Esophagus squamous epithelium (tissue), 5 donors: Measurements from ENCODE around the gene TLCD3A. TPM values are rescaled to one million over a fixed set of nuclear protein-coding genes. Genes with fewer than 3 reads are reported as not detected.

ENCODE experiments used
- DNase-seq: peaks from one replicate; lab custom pipeline; 2025; lab: John Stamatoyannopoulos, UW
- H3K27ac ChIP-seq, 4 donors: fragments of 200-600 bp; sonication (generic); one replicate each; pipeline ENCODE4 v1.5.1; 2016 to 2019; ENCODE audit warnings: mild to moderate bottlenecking in 1 of 4
- H3K27me3 ChIP-seq, 4 donors: fragments of 200-600 bp; sonication (generic); 1 replicate in 3 of 4; 2 replicates in 1 of 4; pipeline versions ENCODE4 v1.5.1 to v1.6.0; 2017 to 2021; ENCODE audit warnings: antibody characterized with exemption in 1 of 4
- H3K36me3 ChIP-seq, 3 donors: fragments of 200-600 bp; sonication (generic); one replicate each; pipeline ENCODE4 v1.5.1; 2016 to 2019
- H3K4me1 ChIP-seq, 3 donors: fragments of 200-600 bp; sonication (generic); one replicate each; pipeline ENCODE4 v1.5.1; 2017 to 2019
- H3K4me3 ChIP-seq, 4 donors: fragments of 200-600 bp; sonication (generic); 1 replicate in 3 of 4; 2 replicates in 1 of 4; pipeline ENCODE4 v1.5.1; 2016 to 2019; ENCODE audit warnings: mild to moderate bottlenecking in 2 of 4, moderate library complexity in 1 of 4
- H3K9me3 ChIP-seq, 3 donors: fragments of 200-600 bp; sonication (generic); one replicate each; pipeline ENCODE4 v1.5.1; 2016 to 2019
- POLR2A ChIP-seq, 4 donors: fragments of 450-650 bp; IDR thresholded peaks; one replicate each; pipeline ENCODE4 v1.6.1; 2017; ENCODE audit warnings: antibody characterized with exemption in 4 of 4, mild to moderate bottlenecking in 4 of 4, moderate library complexity in 3 of 4
- WGBS, 2 donors: methylation state at CpG; one replicate each; pipeline ENCODE4 v1.1.5; 2018; 5-methylcytosine and 5-hydroxymethylcytosine counted together
- intact Hi-C: fragments of 100-400 bp; cut with DNase I; formaldehyde crosslinking; loops from one replicate; pipeline ENCODE4 v1.15.0; 2022
- total RNA-seq, 4 donors: library from RNA; depleted of rRNA; stranded (reverse); fragments of >200 nt; gene quantifications; one replicate each; pipeline ENCODE4 v1.1.0, GENCODE V29; 2016
- TF ChIP-seq, protein P1 (sequence below), 6 experiments: fragments of 450-650 bp in 4 of 6; fragments of 200-600 bp in 2 of 6; sonication (generic) in 2 of 6; IDR thresholded peaks; one replicate each; pipeline ENCODE4 v1.5.1; 2016 to 2019; ENCODE audit warnings: antibody characterized with exemption in 6 of 6, mild to moderate bottlenecking in 4 of 6, moderate library complexity in 4 of 6
- donor health status: DM: yes; HTN: yes; CAD: no.

Gene TLCD3A
- total RNA-seq, 4 donors from 2014 or later, result 12.7 to 31.9 (median 20.9) TPM

DNA sequence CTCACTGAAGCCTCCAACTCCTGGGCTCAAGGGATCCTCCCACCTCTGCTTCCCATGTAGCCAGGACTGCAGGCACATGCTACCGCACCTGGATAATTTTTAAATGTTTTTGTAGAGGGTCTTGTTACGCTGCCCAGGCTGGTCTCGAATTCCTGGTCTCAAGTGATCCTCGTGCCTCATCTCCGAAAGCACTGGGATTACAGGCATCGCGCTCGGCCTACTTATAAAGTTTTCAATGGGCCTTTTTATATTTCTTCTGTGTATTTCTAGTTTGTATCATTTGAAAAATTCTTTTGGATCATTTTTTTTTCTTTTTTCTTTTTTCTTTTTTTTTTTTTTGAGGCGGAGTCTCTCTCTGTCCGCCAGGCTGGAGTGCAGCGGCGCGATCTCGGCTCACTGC lies 7.3 kb upstream of the TLCD3A start:
- intact Hi-C loops, result no loop called here
- DNase-seq, result no peak
- TF ChIP-seq POLR2A (IDR thresholded peaks at IDR 0.05), result no peak
- TF ChIP-seq, protein P1, sequence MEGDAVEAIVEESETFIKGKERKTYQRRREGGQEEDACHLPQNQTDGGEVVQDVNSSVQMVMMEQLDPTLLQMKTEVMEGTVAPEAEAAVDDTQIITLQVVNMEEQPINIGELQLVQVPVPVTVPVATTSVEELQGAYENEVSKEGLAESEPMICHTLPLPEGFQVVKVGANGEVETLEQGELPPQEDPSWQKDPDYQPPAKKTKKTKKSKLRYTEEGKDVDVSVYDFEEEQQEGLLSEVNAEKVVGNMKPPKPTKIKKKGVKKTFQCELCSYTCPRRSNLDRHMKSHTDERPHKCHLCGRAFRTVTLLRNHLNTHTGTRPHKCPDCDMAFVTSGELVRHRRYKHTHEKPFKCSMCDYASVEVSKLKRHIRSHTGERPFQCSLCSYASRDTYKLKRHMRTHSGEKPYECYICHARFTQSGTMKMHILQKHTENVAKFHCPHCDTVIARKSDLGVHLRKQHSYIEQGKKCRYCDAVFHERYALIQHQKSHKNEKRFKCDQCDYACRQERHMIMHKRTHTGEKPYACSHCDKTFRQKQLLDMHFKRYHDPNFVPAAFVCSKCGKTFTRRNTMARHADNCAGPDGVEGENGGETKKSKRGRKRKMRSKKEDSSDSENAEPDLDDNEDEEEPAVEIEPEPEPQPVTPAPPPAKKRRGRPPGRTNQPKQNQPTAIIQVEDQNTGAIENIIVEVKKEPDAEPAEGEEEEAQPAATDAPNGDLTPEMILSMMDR (IDR thresholded peaks at IDR 0.05), result no peak
- Histone ChIP-seq H3K9me3 (no peaks in the 10 kb centered on the region), H3K4me3 (no peak overlapping the region), H3K27me3 (no peaks in the 10 kb centered on the region), H3K4me1 (peaks cover 6 to 60% (median 6%) of the 10 kb centered on the region in 3 donors), H3K36me3 (no peaks in the 10 kb centered on the region), H3K27ac (peak overlapping the region in 1 of 4 donors; percentile 71)
- 87 to 98% methylated on average over 13 to 14 of the region's 14 CpGs for WGBS, 2 donors

DNA sequence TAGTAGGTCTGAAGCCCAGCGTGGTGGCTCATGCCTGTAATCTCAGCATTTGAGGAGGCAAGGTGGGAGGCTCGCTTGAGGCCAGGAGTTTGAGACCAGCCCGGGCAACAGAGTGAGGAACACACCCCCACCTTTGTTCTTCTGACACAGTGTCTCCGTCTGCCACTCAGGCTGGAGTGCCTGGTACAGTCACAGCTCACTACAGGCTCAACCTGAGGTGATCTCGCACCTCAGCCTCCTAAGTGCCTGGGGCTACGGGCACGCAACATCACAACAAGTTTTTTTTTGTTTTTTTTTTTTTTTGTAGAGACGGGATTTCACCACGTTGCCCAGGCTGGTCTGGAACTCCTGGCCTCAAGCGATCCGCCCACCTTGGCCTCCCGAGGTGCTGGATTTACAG lies 6.7 kb upstream of the TLCD3A start:
- DNase-seq, result no peak
- Histone ChIP-seq H3K9me3 (no peaks in the 10 kb centered on the region), H3K27me3 (no peaks in the 10 kb centered on the region), H3K36me3 (no peaks in the 10 kb centered on the region), H3K4me3 (no peak overlapping the region), H3K4me1 (peaks cover 6 to 65% (median 12%) of the 10 kb centered on the region in 3 donors), H3K27ac (peak overlapping the region; percentile 40 to 78 (median 60))
- intact Hi-C loops, result no loop called here
- no peak for TF ChIP-seq POLR2A (IDR thresholded peaks at IDR 0.05)
- TF ChIP-seq, protein P1 (IDR thresholded peaks at IDR 0.05), result no peak
- 35 to 49% methylated on average over 10 of the region's 12 CpGs for WGBS, 2 donors

DNA sequence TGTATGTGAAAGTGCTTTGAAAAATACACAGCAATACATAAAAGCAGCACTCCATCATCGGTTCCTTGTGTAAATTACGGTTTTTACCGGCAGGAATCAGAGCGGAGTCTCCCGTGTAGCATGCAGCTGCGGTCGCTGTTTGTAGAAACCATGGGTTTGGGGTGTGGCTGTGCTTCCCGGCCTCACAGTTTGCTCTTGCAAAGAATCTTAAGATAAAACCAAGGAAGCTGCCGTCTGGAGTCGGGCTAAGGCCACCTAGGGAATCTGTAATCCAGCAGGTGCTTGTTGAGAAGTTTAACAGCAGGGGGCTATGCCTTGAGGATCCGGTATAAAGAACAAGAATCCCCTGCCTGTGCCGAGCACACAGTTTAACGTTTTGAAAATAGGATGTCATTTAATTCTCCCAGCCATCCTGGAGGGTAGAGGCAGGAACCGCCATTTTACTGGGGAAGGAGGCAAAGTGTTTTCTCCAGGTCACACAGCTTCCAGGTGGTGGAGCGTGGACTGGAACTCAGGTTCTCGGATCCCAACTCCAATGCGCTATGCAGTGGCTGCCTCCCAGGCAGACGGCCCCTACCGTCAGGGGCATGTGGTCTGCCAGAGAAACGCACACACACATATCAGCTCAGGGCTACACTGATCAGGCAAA lies 6.0 kb upstream of the TLCD3A start:
- peaks cover 11 to 65% (median 11%) of the 10 kb centered on the region in 3 donors for H3K4me1 ChIP-seq
- H3K27me3 ChIP-seq, result no peaks in the 10 kb centered on the region
- intact Hi-C loops, result no loop called here
- H3K27ac ChIP-seq, result peak overlapping the region; percentile 16 to 78 (median 60)
- H3K4me3 ChIP-seq, result no peak overlapping the region
- TF ChIP-seq, protein P1 (IDR thresholded peaks at IDR 0.05), result no peak
- no peak for TF ChIP-seq POLR2A (IDR thresholded peaks at IDR 0.05)
- no peak for DNase-seq
- H3K36me3 ChIP-seq, result no peaks in the 10 kb centered on the region
- no peaks in the 10 kb centered on the region for H3K9me3 ChIP-seq
- WGBS, 2 donors, result 40 to 56% methylated on average over 15 of the region's 20 CpGs

DNA sequence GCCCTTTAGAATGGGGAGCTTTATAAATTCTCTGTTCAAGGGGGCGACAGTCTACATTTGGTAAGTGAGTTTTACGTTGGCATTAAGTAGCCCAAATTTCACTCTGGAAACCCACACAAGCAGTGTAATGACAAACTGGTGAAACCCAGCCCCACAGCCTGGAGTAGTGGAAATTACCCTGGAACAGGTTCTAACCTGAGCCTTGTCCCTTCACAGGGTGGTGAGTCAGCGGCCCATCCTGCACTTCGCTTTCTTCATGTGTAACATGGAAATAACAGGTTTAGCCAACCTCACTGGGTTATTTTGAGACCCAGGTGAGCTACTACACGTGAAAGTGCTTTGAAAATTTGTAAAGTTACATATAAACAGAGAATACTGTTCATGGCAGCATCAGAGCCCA lies 3.5 kb upstream of the TLCD3A start:
- no peak for DNase-seq
- Histone ChIP-seq H3K27ac (peak overlapping the region; percentile 81 to 96 (median 89)), H3K4me3 (no peak overlapping the region), H3K9me3 (no peaks in the 10 kb centered on the region), H3K36me3 (no peaks in the 10 kb centered on the region), H3K4me1 (peaks cover 22 to 69% (median 23%) of the 10 kb centered on the region in 3 donors), H3K27me3 (no peaks in the 10 kb centered on the region)
- intact Hi-C loops, result no loop called here
- TF ChIP-seq, protein P1 (IDR thresholded peaks at IDR 0.05), result no peak
- WGBS, 2 donors, result 59 to 65% methylated on average over 5 of the region's 5 CpGs

- DNase-seq, result no peak
- intact Hi-C loops, result no loop called here
- TF ChIP-seq, protein P1 (IDR thresholded peaks at IDR 0.05), result no peak
- no peak for TF ChIP-seq POLR2A (IDR thresholded peaks at IDR 0.05)
- H3K27me3 ChIP-seq, result no peaks in the 10 kb centered on the region
- no peaks in the 10 kb centered on the region for H3K9me3 ChIP-seq
- 11% methylated on average over 13 of the region's 26 CpGs; no CpG with 5 or more reads in 1 of the 2 donors for WGBS, 2 donors
- H3K4me1 ChIP-seq, result peaks cover 20 to 65% (median 25%) of the 10 kb centered on the region in 3 donors
- peak overlapping the region; percentile 79 to 98 (median 90) for H3K4me3 ChIP-seq
- peaks cover 0 to 9% (median 0%) of the 10 kb centered on the region in 3 donors for H3K36me3 ChIP-seq
- H3K27ac ChIP-seq, result peak overlapping the region; percentile 90 to 96 (median 93)
Measured at GRCh38 chr17:731644-732066, 741 bp upstream of the TLCD3A start.
